GM19468 (cell line): Measurements from ENCODE around the gene SOCS4.

Source experiments
- ATAC-seq: cut with Tn5 transposase; IDR thresholded peaks from one replicate; pipeline ENCODE4 v1.9.1; 2021; ENCODE audit warnings: mild to moderate bottlenecking, moderate library complexity, moderate number of reproducible peaks; ENCODE audit not compliant: unreplicated experiment; ENCODE audit errors: extremely low read depth

The SOCS4 gene

DNA sequence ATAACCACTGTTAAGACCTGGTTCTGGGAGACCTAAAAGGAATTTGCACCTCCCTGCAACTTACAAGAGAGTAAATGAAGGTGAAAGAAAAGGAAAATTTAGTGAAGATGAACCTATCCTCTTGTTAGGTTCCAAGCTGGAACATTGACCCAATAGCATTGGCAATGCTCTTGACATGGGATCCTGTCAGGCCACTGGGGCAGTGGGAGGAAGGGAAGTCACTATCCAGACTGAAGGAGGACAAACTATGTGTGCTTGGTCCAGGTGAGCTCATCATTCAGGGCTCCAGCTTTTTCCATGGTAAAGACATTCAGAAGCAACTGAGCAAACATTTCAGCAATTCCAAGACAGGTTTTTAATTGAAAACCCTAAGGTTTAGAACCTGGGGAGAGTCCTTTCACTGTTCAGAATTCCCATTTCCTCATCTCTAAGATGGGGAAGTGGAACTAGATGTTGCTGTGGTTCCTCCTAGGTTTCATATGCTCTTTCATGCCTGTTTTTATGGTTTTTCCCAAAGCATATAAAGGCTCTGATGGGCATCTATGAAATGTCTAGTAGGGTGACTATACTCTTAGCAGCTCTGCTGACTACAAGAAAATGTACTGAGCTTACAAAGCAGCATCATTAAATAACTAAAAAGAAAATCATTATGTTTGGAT, 57.5 kb downstream of the SOCS4 start:
- ATAC-seq, result no peak

DNA sequence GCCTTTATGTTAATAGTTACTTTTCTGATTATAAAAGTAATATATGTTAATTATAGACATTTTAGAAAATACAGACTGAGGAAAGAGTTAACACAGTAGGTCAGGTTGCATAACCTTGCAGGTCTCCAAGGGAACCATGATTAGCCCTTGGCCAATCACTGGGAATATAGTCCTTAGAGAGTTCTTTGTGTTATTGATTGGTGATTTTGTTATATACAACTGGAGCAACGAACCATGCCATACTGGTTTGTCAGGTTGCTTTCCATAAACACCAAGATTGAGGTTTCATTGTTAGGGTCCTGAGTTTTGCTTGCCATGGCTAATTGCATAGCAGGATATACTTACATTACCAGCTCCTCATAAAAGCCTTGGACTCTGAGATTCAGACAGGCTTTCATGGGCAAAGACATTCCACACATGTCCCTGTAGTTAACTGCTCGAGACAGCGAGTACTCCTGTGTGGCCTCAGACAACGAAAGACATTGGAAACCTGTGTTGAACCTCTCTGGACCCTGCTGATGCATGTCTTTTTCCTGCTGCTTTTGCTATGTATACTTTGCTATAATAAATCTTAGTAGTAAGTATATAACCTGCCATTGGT, 58.1 kb downstream of the SOCS4 start:
- ATAC-seq, result no peak

DNA sequence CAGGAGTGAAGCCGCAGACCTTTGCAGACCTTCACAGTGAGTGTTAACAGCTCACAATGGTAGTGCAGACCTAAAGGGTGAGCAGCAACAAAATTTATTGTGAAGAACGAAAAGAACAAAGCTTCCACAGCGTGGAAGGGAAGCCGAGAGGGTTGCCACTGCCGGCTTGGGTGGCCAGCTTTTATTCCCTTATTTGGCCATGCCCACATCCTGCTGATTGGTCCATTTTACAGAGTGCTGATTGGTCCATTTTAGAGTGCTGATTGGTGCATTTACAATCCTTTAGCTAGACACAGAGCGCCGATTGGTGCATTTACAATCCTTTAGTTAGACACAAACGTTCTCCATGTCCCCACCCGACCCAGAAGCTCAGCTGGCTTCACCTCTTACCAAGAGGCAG, 59.9 kb downstream of the SOCS4 start:
- no peak for ATAC-seq

DNA sequence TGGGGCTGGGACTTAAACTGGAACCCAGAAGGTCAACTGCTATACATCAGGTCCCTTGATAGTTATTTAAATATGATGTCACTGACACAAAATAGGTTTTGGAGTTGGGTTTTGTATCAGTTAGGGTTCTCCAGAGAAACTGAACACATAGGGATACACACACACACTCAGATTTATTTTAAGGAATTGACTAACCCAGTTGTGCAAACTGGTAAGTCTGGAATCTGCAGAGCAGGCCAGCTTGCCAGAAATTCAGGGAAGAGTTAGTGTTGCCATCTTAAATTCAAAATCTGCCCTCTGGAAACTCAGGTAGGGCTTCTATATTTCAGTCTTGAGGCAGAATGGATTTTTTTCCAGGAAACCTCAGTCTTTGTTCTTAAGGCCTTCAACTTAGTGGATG, 61.3 kb downstream of the SOCS4 start:
- no peak for ATAC-seq

DNA sequence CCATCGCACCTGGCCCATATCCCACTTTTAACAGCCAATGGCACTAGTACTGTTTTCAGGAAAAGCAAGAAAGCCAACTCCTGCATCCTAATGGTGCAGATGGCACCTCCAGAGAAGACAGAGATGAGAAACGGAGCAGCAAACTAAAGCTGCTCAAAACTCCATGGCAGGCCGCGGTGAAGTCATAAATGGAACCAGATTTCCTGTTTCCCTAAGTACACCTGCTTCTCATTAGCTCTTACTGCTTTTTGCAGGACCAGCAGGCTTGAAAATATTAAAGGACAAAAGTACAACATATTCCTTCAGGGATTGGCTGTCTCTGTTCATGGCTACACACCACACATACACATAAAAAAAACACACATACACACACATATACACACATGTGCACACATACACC, 65.3 kb downstream of the SOCS4 start:
- no peak for ATAC-seq

DNA sequence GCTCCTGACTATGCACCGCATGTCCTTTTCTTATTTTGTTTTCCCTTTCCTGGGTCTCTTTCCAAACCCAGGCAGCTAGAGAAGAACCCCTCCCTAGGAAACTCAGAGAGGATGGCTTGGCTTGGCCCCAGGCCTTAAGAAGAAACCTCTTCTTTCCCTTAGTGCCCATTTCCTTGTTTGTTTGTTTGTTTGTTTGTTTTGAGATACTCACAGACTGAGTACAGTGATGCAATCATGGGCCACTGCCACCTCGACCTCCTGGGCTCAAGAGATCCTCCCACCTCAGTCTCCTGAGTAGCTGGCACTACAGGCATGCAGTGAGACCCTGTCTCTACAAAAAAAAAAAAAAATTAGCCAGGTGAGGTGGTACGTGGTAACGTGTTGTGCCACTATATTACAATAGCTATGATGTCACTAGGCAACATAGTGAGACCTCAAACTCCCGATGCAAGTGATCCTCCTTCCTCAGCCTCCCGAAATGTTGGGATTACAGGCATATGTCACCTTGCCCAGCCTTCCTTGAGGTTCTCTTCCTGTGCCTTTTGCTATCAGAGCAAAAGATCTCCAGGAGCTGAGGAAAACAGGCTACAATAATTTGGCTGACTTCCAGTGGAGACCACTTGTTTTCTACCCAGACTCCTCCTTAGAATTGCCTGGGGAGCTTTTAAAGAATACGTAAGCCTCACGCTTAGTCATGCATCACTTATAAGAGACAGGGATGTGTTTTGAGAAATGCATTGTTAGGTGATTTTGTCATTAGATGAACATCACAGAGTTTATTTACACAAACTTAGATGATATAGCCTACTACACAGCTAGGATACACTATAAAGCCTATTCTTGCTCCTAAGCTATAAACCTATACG, 67.5 kb downstream of the SOCS4 start:
- ATAC-seq, result no peak

DNA sequence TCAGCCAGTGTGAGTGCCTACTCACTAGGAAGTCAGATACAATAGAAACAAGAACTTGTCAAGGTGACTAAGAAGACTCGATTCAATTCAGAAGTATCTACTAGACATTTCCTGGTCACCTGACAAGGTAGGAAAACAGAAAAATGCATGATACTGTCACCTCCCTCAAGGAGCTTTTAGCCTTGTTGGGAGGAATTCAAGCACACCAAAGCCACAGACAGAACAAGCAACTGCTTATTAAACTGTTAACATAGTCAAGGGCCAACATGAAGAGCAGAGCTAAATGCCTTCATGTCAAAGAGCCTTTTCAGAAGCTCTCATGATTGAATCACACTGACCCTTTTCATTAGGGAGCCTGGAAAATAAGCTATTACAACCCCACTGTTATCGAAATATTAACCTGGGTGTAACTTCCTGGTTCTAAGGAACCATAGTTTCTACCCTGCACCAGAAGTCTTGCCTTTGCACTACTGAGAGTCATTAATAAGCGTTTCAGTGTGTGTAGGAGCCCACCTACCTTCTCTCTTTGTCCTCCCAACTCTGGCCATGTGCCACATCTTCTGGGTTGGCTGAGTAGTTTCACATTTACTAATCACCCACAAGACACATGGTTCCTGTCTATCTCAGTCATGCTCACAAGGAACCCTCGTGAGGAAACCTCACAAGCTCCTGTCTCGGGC, 71.0 kb downstream of the SOCS4 start:
- peak; percentile 45 for ATAC-seq

DNA sequence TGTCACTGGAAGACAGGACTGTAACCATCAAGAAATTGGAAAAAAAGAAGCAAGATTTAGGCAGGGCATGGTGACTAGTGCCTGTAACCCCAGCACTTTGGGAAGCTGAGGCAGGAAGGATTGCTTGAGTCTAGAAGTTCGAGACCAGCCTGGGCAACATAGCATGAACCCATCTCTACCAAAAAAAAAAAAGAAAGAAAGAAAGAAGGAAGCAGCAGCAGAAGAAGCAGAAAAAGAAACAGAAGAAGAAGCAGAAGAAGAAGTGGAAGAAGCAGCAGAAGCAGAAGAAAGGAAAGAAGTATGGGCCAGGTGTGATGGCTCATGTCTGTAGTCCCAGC, 71.5 kb downstream of the SOCS4 start:
- no peak for ATAC-seq
